GM12801 (cell line): Measurements from ENCODE around the gene C2CD2.

ENCODE experiments used
- TF ChIP-seq, protein P1 (sequence below): IDR thresholded peaks from one replicate; pipeline ENCODE4 v1.5.1; 2011; ENCODE audit warnings: control low read depth; ENCODE audit not compliant: insufficient read length; ENCODE audit errors: extremely low read depth

The C2CD2 gene

DNA sequence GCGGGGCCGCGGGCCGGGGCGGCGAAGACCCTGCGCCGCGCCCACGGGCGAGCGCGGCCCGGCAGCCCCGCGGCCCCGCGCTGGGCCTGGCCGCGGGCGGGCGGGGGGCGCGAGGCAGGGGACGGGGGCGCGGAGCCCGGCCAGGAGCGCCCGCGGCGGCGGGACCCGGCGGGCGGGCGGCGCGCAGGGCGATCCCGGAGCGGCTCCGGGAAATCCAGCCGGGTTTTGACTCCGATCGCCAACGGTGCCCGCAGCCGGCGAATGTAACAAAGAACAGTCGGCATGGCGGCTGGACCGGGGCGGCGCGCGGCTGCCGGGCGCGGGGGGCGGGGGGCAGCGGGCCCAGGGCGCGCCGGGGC lies 75.0 kb downstream of the C2CD2 start:
- TF ChIP-seq, protein P1, sequence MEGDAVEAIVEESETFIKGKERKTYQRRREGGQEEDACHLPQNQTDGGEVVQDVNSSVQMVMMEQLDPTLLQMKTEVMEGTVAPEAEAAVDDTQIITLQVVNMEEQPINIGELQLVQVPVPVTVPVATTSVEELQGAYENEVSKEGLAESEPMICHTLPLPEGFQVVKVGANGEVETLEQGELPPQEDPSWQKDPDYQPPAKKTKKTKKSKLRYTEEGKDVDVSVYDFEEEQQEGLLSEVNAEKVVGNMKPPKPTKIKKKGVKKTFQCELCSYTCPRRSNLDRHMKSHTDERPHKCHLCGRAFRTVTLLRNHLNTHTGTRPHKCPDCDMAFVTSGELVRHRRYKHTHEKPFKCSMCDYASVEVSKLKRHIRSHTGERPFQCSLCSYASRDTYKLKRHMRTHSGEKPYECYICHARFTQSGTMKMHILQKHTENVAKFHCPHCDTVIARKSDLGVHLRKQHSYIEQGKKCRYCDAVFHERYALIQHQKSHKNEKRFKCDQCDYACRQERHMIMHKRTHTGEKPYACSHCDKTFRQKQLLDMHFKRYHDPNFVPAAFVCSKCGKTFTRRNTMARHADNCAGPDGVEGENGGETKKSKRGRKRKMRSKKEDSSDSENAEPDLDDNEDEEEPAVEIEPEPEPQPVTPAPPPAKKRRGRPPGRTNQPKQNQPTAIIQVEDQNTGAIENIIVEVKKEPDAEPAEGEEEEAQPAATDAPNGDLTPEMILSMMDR = no peak

DNA sequence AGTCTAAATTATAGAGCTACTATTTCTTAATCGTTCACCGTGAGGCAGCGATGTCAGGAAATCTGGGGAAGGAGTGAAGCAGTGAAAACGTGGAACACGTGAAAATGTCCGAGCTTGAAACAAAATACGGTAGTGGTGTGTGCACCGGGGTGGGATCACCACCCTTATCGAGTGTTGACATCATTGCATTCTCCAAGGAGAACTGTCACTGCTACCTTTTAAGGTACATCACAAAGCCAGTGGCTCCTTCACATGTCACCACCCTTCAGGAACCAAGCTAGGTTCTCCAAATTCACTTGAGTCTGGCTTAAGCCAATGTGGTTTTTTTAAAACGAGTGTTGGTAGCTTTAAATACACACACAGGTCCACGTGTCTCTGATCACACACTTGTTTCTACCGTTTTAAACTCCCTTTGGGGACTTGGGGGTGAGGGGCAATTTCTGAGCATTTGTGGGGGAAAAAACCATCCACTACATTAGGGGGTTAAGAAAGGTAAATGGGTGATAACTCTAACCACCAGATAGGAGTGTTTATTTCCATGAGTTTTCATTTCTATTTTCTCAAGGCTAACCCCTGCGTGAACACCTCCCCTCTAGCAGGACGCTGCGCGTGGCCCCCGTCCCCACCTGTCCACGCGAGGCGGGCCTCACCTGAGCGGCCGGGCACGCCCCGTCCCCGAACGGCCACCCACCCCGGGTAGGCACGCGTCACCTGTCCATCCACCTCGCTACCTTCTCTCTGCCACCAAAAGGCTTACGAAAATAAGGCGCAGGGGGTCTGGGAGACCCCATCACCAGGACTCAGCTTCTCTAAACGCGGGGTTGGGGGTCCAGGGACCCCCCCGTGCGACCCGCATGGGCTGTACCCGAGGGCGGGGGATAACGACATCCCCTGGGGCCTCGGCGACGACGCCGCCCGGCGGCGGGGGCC lies 75.7 kb downstream of the C2CD2 start:
- TF ChIP-seq, protein P1 = no peak

DNA sequence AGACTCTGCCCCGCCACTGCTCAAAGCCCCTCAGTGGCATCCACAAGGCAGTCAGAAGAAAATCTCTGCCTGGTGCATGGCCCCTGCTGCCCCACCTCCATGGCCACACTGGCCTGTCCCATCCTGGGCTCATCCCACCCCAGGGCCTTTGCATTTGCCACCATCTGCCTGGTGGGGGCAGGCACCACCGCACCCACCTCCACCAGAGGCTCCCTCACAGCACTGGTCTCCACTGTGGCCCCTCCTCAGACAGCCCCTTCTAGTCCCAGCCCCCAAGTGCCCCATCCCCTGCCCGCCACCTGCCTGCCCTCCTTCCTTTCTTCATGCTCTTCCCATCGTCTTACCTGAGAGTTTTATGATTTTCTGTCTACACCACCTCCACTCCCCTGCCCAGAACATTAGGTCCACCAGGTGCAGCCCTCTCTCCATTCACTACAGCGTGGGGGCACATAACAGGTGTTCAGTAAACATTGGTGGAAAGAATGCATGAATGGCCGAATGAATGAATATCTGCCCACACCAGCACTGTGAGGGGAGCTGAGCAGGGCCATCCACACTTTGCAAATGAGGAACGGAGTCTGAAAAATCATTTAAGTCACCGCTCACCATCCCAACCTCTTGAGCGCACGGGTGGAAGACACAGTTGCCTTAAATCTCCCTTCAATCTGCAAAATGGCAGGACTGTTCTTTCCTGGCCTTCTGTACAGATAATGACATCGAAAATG lies 76.7 kb downstream of the C2CD2 start:
- TF ChIP-seq, protein P1 = no peak

DNA sequence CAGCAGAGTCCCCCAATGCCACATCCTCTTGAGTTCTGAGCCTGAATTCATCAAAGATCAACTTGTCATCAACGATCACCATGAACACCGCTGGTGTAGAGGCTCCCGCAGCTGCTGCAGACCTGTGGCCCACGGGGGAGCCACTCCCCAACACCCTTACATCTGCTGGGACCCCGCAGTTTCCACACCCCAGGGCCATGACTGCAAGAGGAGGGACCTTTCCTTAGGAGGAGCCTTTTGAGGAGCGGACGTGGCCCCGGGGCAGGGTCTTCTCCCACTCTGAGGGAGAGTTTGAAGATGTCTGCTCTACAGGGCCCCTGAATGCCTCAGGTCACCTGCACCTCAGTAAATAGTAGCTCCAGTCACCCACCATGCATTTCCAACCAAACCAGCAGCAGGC lies 77.4 kb downstream of the C2CD2 start:
- TF ChIP-seq, protein P1 = no peak

- TF ChIP-seq, protein P1 = no peak
Observed at GRCh38 chr21:41875086-41875485, 78.7 kb downstream of the C2CD2 start.

DNA sequence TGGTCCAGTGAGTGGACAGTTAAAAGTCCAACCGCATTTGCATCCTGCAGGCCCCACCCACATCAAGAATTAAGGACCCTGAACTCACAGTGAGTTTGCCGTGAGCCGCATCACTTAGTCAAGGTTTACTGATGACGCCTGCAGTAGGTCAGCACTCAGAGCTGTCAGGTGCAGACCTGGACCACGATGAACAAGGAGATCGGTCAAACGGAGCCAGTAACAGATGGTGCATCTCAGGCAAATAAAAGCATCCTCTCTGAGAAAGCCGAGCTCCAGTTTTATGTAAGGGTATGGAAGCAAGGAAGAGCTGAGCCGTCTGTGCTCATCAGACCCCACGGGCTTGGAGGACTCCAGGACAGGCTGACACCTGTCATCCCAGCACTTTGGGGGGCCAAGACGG lies 79.2 kb downstream of the C2CD2 start:
- TF ChIP-seq, protein P1 = no peak

DNA sequence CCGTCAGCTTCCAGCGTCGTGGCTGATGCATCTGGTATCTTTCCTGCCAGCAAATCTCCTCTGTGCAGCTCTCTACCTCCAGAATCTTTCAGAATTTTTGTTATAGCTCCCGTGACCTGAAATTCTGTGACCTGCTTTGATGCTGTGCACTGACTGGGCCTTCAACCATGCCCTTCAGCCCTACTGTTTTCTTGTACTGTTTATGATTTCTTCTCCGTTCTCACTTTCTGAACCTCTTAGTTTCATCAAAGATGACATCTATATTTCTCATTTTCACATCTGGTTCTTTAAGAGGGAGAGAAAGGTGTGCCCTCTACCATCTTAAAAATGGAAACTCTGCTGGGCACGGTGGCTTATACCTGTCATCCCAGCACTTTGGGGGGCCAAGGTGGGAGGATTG lies 80.4 kb downstream of the C2CD2 start:
- TF ChIP-seq, protein P1 = no peak
